Astrocyte (in vitro differentiated cells and primary cell): ENCODE data around the gene GABRP. TPM values are rescaled to one million over a fixed set of nuclear protein-coding genes. Genes with fewer than 3 reads are reported as not detected.
A peak's percentile ranks its signal among the peaks of the same experiment; 100 is the strongest.

Experiments used
- DNase-seq: peaks from one replicate; pipeline ENCODE4 v3.0.0-alpha.2; 2010; ENCODE audit warnings: low read depth
- FAIRE-seq: peaks from 2 replicates; lab custom pipeline; 2011; peaks lifted over from hg19 to GRCh38; lab: Jason Lieb, UNC
- H2AFZ ChIP-seq: 2 replicates; pipeline ENCODE4 v1.6.0; 2012; ENCODE audit warnings: low read depth, low read length, inconsistent platforms
- H3K27ac ChIP-seq: 2 replicates; pipeline ENCODE4 v1.5.1; 2011; ENCODE audit warnings: low read depth, low read length, inconsistent platforms
- H3K27me3 ChIP-seq: 2 replicates; pipeline ENCODE4 v1.6.0; 2011; ENCODE audit warnings: low read length, inconsistent platforms; ENCODE audit not compliant: insufficient read depth
- H3K36me3 ChIP-seq: 2 replicates; pipeline ENCODE4 v1.5.1; 2011; ENCODE audit warnings: low read length, inconsistent platforms; ENCODE audit not compliant: insufficient read depth
- H3K4me1 ChIP-seq: 2 replicates; pipeline ENCODE4 v1.5.1; 2011; ENCODE audit warnings: low read length, inconsistent platforms; ENCODE audit not compliant: insufficient read depth
- H3K4me2 ChIP-seq: 2 replicates; pipeline ENCODE4 v1.6.0; 2012; ENCODE audit warnings: low read length, inconsistent platforms
- H3K4me3 ChIP-seq: 2 replicates; pipeline ENCODE4 v1.5.1; 2011; ENCODE audit warnings: low read depth, mild to moderate bottlenecking, low read length, inconsistent platforms; ENCODE audit not compliant: insufficient read depth
- H3K79me2 ChIP-seq: 2 replicates; pipeline ENCODE4 v1.6.0; 2012; ENCODE audit warnings: mild to moderate bottlenecking, low read length, inconsistent platforms; ENCODE audit not compliant: insufficient read depth
- H3K9ac ChIP-seq: 2 replicates; pipeline ENCODE4 v1.6.0; 2012; ENCODE audit warnings: mild to moderate bottlenecking, low read length, inconsistent platforms
- H3K9me3 ChIP-seq: 2 replicates; pipeline ENCODE4 v1.5.1; 2012; ENCODE audit warnings: low read depth, mild to moderate bottlenecking, low read length, inconsistent platforms; ENCODE audit not compliant: insufficient read depth
- H4K20me1 ChIP-seq: 2 replicates; pipeline ENCODE4 v1.6.0; 2012; ENCODE audit warnings: low read length, inconsistent platforms; ENCODE audit not compliant: insufficient read depth
- H3K27ac Mint-ChIP-seq: one replicate; pipeline ENCODE4 v1.8.0; 2021; ENCODE audit warnings: mild to moderate bottlenecking, mixed read lengths; ENCODE audit not compliant: unreplicated experiment
- H3K27me3 Mint-ChIP-seq: one replicate; pipeline ENCODE4 v1.8.0; 2021; ENCODE audit warnings: low read depth, mixed read lengths; ENCODE audit not compliant: unreplicated experiment
- H3K36me3 Mint-ChIP-seq: one replicate; pipeline ENCODE4 v1.8.0; 2021; ENCODE audit warnings: low read depth, mixed read lengths; ENCODE audit not compliant: unreplicated experiment
- H3K4me1 Mint-ChIP-seq: one replicate; pipeline ENCODE4 v1.8.0; 2021; ENCODE audit warnings: low read depth, mixed read lengths; ENCODE audit not compliant: unreplicated experiment
- H3K4me3 Mint-ChIP-seq: one replicate; pipeline ENCODE4 v1.8.0; 2021; ENCODE audit warnings: mild to moderate bottlenecking, moderate library complexity, mixed read lengths; ENCODE audit not compliant: unreplicated experiment
- H3K9me3 Mint-ChIP-seq: one replicate; pipeline ENCODE4 v1.8.0; 2021; ENCODE audit warnings: mild to moderate bottlenecking, mixed read lengths; ENCODE audit not compliant: unreplicated experiment
- EZH2 ChIP-seq: IDR thresholded peaks from 2 replicates; pipeline ENCODE4 v1.6.1; 2012; ENCODE audit warnings: mild to moderate bottlenecking, low read length, inconsistent platforms; ENCODE audit not compliant: insufficient read depth
- total RNA-seq: library from RNA; stranded (reverse); gene quantifications from 2 replicates; pipeline ENCODE4 v1.2.1, GENCODE V29; 2021
- TF ChIP-seq, protein P1 (sequence below): IDR thresholded peaks from 2 replicates; pipeline ENCODE4 v1.5.1; 2011; ENCODE audit warnings: low read depth, mild to moderate bottlenecking, inconsistent platforms, low read length, moderate library complexity; ENCODE audit not compliant: insufficient read depth

Gene GABRP
- total RNA-seq, 1 donor from 2014 or later = 0.45 TPM

DNA sequence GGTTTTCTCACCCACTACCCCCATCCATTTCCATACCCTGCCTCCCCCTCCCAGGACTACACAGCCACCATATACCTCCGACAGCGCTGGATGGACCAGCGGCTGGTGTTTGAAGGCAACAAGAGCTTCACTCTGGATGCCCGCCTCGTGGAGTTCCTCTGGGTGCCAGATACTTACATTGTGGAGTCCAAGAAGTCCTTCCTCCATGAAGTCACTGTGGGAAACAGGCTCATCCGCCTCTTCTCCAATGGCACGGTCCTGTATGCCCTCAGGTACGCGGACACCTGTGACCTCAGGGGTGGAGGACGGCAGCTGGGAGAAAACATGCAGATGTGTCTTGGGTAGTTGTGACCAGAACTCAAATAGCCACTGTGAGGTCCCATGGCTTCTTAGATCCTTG lies 11.6 kb downstream of the GABRP start:
- no peaks in the 10 kb centered on the region for H3K4me1 Mint-ChIP-seq
- H3K9me3 Mint-ChIP-seq = no peaks in the 10 kb centered on the region
- Histone ChIP-seq H4K20me1 (no peaks in the 10 kb centered on the region), H3K4me1 (no peaks in the 10 kb centered on the region), H3K79me2 (no peaks in the 10 kb centered on the region), H3K27ac (no peak overlapping the region), H3K4me2 (no peak overlapping the region), H3K9ac (no peak overlapping the region), H2AFZ (no peak overlapping the region), H3K27me3 (peaks cover 5% of the 10 kb centered on the region), H3K9me3 (no peaks in the 10 kb centered on the region), H3K36me3 (no peaks in the 10 kb centered on the region), H3K4me3 (no peak overlapping the region)
- no peak overlapping the region for H3K4me3 Mint-ChIP-seq
- no peak for TF ChIP-seq EZH2
- TF ChIP-seq, protein P1, sequence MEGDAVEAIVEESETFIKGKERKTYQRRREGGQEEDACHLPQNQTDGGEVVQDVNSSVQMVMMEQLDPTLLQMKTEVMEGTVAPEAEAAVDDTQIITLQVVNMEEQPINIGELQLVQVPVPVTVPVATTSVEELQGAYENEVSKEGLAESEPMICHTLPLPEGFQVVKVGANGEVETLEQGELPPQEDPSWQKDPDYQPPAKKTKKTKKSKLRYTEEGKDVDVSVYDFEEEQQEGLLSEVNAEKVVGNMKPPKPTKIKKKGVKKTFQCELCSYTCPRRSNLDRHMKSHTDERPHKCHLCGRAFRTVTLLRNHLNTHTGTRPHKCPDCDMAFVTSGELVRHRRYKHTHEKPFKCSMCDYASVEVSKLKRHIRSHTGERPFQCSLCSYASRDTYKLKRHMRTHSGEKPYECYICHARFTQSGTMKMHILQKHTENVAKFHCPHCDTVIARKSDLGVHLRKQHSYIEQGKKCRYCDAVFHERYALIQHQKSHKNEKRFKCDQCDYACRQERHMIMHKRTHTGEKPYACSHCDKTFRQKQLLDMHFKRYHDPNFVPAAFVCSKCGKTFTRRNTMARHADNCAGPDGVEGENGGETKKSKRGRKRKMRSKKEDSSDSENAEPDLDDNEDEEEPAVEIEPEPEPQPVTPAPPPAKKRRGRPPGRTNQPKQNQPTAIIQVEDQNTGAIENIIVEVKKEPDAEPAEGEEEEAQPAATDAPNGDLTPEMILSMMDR = no peak
- no peaks in the 10 kb centered on the region for H3K36me3 Mint-ChIP-seq
- FAIRE-seq (no peak), DNase-seq (no peak)
- no peak overlapping the region for H3K27ac Mint-ChIP-seq
- peaks cover 29% of the 10 kb centered on the region for H3K27me3 Mint-ChIP-seq

DNA sequence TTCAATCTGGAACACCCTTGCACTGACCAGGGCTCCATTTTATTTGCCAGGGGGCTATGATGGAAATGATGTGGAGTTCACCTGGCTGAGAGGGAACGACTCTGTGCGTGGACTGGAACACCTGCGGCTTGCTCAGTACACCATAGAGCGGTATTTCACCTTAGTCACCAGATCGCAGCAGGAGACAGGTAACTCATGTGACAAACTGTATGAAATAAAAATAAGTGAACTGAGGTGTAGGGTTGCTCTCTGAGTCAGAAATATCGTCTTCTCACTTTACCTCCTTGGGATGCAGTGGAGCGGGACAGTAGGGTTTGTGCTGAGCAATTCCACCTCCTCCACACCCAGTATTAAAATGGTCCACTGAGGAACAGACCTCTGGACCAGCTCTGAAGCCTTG lies 22.1 kb downstream of the GABRP start:
- Histone ChIP-seq H3K79me2 (no peaks in the 10 kb centered on the region), H3K9me3 (no peaks in the 10 kb centered on the region), H3K4me1 (no peaks in the 10 kb centered on the region), H2AFZ (no peak overlapping the region), H3K36me3 (no peaks in the 10 kb centered on the region), H3K4me2 (no peak overlapping the region), H3K27ac (no peak overlapping the region), H3K27me3 (peaks cover 4% of the 10 kb centered on the region), H3K9ac (no peak overlapping the region), H4K20me1 (no peaks in the 10 kb centered on the region), H3K4me3 (no peak overlapping the region)
- no peak for TF ChIP-seq EZH2
- TF ChIP-seq, protein P1 = no peak
- Mint-ChIP-seq H3K27me3 (peaks cover 5% of the 10 kb centered on the region), H3K36me3 (no peaks in the 10 kb centered on the region), H3K27ac (no peak overlapping the region), H3K9me3 (no peaks in the 10 kb centered on the region), H3K4me1 (no peaks in the 10 kb centered on the region), H3K4me3 (no peak overlapping the region)
- FAIRE-seq (no peak), DNase-seq (no peak)

DNA sequence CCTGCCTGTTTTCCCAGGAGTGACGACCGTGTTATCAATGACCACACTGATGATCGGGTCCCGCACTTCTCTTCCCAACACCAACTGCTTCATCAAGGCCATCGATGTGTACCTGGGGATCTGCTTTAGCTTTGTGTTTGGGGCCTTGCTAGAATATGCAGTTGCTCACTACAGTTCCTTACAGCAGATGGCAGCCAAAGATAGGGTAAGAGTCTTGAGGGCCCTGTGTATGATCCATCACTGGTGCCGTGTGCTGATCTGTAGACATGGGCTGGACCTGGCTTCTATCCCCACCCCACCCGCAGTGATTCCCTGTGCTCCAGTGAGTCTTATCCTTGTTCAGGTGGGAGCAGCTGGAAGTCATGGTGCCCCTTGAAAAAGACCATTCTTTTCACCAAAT lies 26.0 kb downstream of the GABRP start:
- Mint-ChIP-seq H3K9me3 (no peaks in the 10 kb centered on the region), H3K36me3 (no peaks in the 10 kb centered on the region), H3K27ac (no peak overlapping the region), H3K27me3 (peaks cover 3% of the 10 kb centered on the region), H3K4me1 (no peaks in the 10 kb centered on the region), H3K4me3 (no peak overlapping the region)
- FAIRE-seq (no peak), DNase-seq (peak; percentile 48)
- TF ChIP-seq, protein P1 = peak; percentile 31
- no peak for TF ChIP-seq EZH2
- H3K9ac ChIP-seq = no peak overlapping the region
- no peaks in the 10 kb centered on the region for H3K36me3 ChIP-seq
- no peaks in the 10 kb centered on the region for H4K20me1 ChIP-seq
- no peak overlapping the region for H3K27ac ChIP-seq
- no peak overlapping the region for H3K4me3 ChIP-seq
- H3K79me2 ChIP-seq = no peaks in the 10 kb centered on the region
- H3K4me2 ChIP-seq = no peak overlapping the region
- H3K27me3 ChIP-seq = peaks cover 4% of the 10 kb centered on the region
- no peaks in the 10 kb centered on the region for H3K4me1 ChIP-seq
- no peaks in the 10 kb centered on the region for H3K9me3 ChIP-seq
- no peak overlapping the region for H2AFZ ChIP-seq
